IMR-90 (cell line): ENCODE results near the gene IL17REL.

ENCODE experiments used
- CTCF ChIP-seq: conservative IDR thresholded peaks from 2 replicates; pipeline ENCODE4 v1.5.1; 2012; ENCODE audit warnings: mild to moderate bottlenecking, low read depth, low read length, improper control_type of control experiment
- MAFK ChIP-seq: IDR thresholded peaks from 2 replicates; pipeline ENCODE4 v1.6.1; 2012; ENCODE audit warnings: low read depth, low read length, improper control_type of control experiment
- MAZ ChIP-seq: IDR thresholded peaks from 2 replicates; pipeline ENCODE4 v1.6.1; 2012; ENCODE audit warnings: low read depth, mild to moderate bottlenecking, low read length, improper control_type of control experiment, moderate library complexity, borderline replicate concordance
- NFE2L2 ChIP-seq: fragments of 150-350 bp; IDR thresholded peaks from 2 replicates; pipeline ENCODE4 v1.6.1; 2016; ENCODE audit warnings: low read depth, mild to moderate bottlenecking, low read length
- POLR2A ChIP-seq: IDR thresholded peaks from 2 replicates; pipeline ENCODE4 v1.6.1; 2012; ENCODE audit warnings: mild to moderate bottlenecking, low read depth, low read length
- RCOR1 ChIP-seq: IDR thresholded peaks from 2 replicates; pipeline ENCODE4 v1.6.1; 2012; ENCODE audit warnings: mild to moderate bottlenecking, low read length, improper control_type of control experiment; ENCODE audit not compliant: insufficient replicate concordance
- RFX5 ChIP-seq: IDR thresholded peaks from 2 replicates; pipeline ENCODE4 v1.8.0; 2012; ENCODE audit warnings: low read depth, mild to moderate bottlenecking, low read length, moderate library complexity
- SMC3 ChIP-seq: fragments of 150-350 bp; IDR thresholded peaks from 2 replicates; pipeline ENCODE4 v1.6.1; 2016; ENCODE audit warnings: low read depth, mild to moderate bottlenecking, antibody characterized with exemption, low read length, moderate library complexity
- USF2 ChIP-seq: fragments of 150-350 bp; IDR thresholded peaks from 2 replicates; pipeline ENCODE4 v1.6.1; 2017; ENCODE audit warnings: mild to moderate bottlenecking, antibody characterized with exemption, low read length, low read depth

GRCh38 chr22:49969751-49970527, 42.6 kb downstream of the IL17REL start:
- no peak for TF ChIP-seq RCOR1
- no peak for TF ChIP-seq CTCF
- TF ChIP-seq MAFK: no peak
- no peak for TF ChIP-seq POLR2A
- TF ChIP-seq USF2: no peak
- TF ChIP-seq RFX5: no peak
- TF ChIP-seq SMC3: no peak
- no peak for TF ChIP-seq MAZ
- no peak for TF ChIP-seq NFE2L2
